RWPE1 (cell line): ENCODE data around the gene SNRPA1.

Experiments
- CTCF ChIA-PET: fragments of 350-600 bp; sonication (Branson Sonifier 250); formaldehyde crosslinking; extraction: SDS; loops from one replicate; lab custom pipeline; 2021; lab: Yijun Ruan, JAX
- POLR2A ChIA-PET: fragments of 400-600 bp; formaldehyde crosslinking; extraction: SDS; loops from one replicate; lab custom pipeline; 2020; ENCODE audit warnings: antibody characterized with exemption; ENCODE audit not compliant: low non-redundant PET; lab: Yijun Ruan, JAX
- DNase-seq: peaks from one replicate; pipeline ENCODE4 v3.0.0; 2012; ENCODE audit warnings: low spot score
- H3K27ac ChIP-seq: fragments of 450-650 bp; 2 replicates; pipeline ENCODE4 v1.5.1; 2017
- CTCF ChIP-seq: fragments of 450-650 bp; conservative IDR thresholded peaks from 2 replicates; pipeline ENCODE4 v1.5.1; 2017; ENCODE audit warnings: low read depth, mild to moderate bottlenecking

The SNRPA1 gene

GRCh38 chr15:101329867-101330380 lies 34.9 kb upstream of the SNRPA1 start:
- TF ChIP-seq CTCF: no peak
- DNase-seq: no peak
- H3K27ac ChIP-seq: no peak overlapping the region
- CTCF ChIA-PET: no interaction called here
- POLR2A ChIA-PET: no interaction called here

GRCh38 chr15:101329309-101329863 lies 34.3 kb upstream of the SNRPA1 start:
- POLR2A ChIA-PET: no interaction called here
- DNase-seq: no peak

GRCh38 chr15:101328001-101328400 lies 33.0 kb upstream of the SNRPA1 start:
- no peak overlapping the region for H3K27ac ChIP-seq
- CTCF ChIA-PET: interaction anchor here (0.6 kb wide), 1 partner anchor 40 kb away, joined by 3 read pairs; no protein-coding TSS in a partner anchor
- POLR2A ChIA-PET: no interaction called here
- DNase-seq: no peak
- no peak for TF ChIP-seq CTCF

More at GRCh38 chr15:101329309-101329863, 34.3 kb upstream of the SNRPA1 start:
- TF ChIP-seq CTCF: no peak
- CTCF ChIA-PET: no interaction called here
- H3K27ac ChIP-seq: no peak overlapping the region

GRCh38 chr15:101327147-101327740 lies 32.2 kb upstream of the SNRPA1 start:
- DNase-seq: no peak
- H3K27ac ChIP-seq: no peak overlapping the region
- no peak for TF ChIP-seq CTCF
- POLR2A ChIA-PET: no interaction called here
- CTCF ChIA-PET: no interaction called here

- no peak for DNase-seq
- TF ChIP-seq CTCF: no peak
- ChIA-PET CTCF (no interaction called here), POLR2A (no interaction called here)
- no peak overlapping the region for H3K27ac ChIP-seq
These were observed 31.6 kb upstream of the SNRPA1 start for GRCh38 chr15:101326462-101327146.

GRCh38 chr15:101326026-101326315 lies 30.9 kb upstream of the SNRPA1 start:
- no peak overlapping the region for H3K27ac ChIP-seq
- ChIA-PET CTCF (interaction anchor here (0.7 kb wide), 1 partner anchor 161 kb away, joined by 3 read pairs; no protein-coding TSS in a partner anchor), POLR2A (no interaction called here)
- no peak for TF ChIP-seq CTCF
- DNase-seq: no peak
